GM19193 (cell line): ENCODE measurements around the gene TRIM45.

Experiments
- POLR2A ChIP-seq: IDR thresholded peaks from 4 replicates; pipeline ENCODE4 v1.6.1; 2011; ENCODE audit not compliant: insufficient read depth, insufficient read length; ENCODE audit errors: extremely low read depth

Gene TRIM45

GRCh38 chr1:117137281-117137855, 15.8 kb upstream of the TRIM45 start:
- TF ChIP-seq POLR2A, result no peak

DNA sequence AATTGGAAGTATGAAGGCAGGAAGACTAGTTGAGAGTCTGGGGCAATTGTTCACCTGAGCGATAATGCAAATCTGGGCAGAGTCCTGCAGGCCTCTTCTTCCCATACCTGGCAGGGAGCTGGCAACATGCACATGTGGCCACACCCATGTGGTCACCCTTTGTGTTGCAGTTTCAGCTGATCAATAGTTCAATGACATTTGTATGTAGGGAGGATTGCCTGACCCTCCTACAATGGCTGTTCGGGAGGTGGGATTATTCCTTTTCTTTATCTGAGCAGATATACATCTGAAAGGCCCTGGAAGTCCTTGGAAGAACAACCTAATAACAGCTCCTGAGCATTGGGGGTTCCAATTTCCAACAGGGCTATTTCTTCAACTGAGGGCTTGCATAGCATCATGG, 15.2 kb upstream of the TRIM45 start:
- no peak for TF ChIP-seq POLR2A

DNA sequence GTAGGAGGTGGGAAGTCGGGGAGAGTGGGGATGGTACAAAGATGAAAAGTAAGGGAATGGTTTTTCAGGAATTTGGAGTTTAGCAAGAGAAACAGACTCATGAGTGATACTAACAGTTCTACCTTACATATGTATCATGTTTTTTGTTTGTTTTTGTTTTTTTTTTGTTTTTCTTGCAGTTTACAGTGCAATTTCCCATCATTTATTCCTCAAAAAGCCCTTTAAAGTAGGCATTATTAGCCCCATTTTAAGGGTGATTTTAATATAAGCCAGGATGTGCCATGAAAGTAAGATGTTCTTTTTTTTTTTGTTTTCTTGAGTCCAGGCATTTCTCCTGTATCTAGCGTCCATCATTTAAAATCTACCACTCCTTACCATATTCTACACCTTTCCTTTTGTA, 13.8 kb upstream of the TRIM45 start:
- TF ChIP-seq POLR2A, result no peak

DNA sequence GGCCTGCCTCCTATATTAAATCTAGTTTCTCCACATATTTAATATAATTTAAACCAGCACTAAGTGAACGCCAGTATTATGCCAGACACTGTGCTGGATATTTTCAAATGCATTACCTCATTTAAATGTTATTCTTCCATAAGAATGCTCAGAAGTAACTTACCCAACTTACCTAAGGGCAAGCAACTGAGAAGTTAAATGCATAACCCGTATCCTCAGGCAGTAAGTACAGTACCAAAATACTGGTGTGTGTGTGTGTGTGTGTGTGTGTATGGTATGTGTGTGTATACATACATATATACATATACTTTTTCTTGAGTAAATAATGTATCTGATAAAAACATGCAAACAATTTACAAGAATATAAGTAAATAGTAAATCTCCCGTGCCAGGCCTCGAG, 9.0 kb upstream of the TRIM45 start:
- no peak for TF ChIP-seq POLR2A

GRCh38 chr1:117128323-117129079, 7.0 kb upstream of the TRIM45 start:
- no peak for TF ChIP-seq POLR2A

DNA sequence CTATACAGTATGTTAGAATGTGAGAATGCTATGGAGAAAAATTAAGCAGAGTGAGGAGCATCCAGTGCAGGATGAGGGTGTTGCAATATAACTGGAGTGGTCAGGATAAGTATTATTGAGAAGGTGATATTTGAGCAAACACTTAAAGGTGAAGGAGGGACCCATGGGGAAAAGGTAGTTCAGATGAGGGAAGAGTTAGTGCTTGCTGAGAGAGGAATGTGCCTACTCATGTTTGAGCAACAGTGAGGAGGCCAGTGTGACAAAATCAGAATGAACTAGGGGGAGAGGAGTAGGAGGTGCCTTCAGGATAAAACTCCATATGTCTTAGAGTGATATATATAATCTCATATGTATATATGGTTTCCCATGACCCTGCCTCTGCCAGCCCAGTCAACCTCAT, 6.2 kb upstream of the TRIM45 start:
- TF ChIP-seq POLR2A, result no peak

DNA sequence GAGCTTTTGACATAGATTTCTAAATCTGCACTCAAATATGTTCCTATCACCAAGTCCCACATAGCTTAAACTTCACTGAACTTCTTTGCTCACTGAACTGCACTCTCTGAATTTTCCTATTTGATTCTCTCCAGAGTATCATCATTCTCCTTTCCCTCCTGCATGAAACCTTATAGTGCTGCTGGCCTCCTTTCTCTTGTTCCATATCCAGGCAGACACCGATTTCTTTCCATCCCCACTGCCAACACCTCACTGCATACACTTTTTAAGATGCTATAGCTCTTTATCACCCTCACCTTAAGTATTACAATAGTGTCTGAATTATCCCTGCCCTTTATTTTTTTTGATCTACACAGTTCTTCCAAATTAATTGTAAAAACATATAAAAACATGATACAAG, 3.1 kb upstream of the TRIM45 start:
- TF ChIP-seq POLR2A, result no peak

DNA sequence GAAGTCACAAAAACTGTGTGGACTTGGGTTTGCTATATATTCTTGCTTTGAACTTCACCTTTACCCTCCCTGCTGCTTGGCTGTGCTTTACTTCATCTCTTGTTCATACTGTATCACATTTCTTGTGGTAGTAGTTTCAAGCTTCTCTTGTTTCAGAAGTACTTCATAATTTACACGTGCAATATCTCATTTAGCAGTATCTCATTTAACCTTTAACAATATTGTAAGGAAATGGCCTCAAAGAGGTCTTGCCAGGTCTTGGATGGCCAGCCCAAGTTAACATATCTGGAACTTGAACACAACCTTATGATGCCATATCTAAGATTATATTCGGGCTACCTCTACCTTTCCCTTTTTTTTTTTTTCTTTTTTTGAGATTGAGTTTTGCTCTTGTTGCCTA, 1.7 kb upstream of the TRIM45 start:
- TF ChIP-seq POLR2A, result no peak

- no peak for TF ChIP-seq POLR2A
Measured at GRCh38 chr1:117122330-117123025, 929 bp upstream of the TRIM45 start.

GRCh38 chr1:117120774-117121588, 568 bp downstream of the TRIM45 start:
- TF ChIP-seq POLR2A, result no peak

DNA sequence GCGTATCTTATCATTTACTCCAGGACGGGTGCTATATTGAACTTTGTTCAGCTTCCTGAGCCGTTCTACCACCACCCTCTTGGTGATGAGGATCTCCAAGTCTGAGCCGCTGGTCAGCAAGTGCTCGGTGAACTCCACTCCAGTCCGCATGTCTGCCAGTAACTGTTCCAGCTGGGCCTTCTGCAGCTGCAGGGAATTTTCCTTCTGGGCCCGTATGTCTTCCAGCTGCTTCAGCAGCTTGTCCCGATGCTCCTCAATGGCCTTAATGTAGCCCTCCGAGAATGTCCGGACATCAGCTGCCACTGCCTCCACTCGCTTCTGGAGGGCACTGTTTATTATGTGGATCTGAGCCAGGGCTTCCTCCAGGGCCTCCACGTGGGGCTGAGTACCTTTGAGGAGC, 3.4 kb downstream of the TRIM45 start:
- no peak for TF ChIP-seq POLR2A

DNA sequence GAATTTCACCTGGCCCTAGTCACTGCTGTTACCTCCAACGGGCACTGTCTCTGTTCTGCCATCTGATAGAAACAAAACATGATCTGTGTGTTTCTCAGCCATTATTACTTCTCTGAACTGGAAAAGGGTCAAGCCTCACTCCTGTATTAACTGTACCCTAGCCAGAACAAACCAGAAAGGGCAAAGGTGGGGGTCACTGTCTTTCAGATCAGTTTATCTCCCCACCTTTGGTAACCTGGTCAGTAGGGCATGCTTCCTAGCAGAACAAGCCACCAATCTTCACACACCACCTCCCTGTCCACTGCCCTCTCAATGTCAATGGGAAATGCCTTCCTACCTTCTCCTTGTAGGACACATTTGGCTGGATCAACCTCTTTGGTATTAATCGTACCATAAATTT, 3.9 kb downstream of the TRIM45 start:
- no peak for TF ChIP-seq POLR2A

GRCh38 chr1:117116784-117117130, 4.8 kb downstream of the TRIM45 start:
- no peak for TF ChIP-seq POLR2A

DNA sequence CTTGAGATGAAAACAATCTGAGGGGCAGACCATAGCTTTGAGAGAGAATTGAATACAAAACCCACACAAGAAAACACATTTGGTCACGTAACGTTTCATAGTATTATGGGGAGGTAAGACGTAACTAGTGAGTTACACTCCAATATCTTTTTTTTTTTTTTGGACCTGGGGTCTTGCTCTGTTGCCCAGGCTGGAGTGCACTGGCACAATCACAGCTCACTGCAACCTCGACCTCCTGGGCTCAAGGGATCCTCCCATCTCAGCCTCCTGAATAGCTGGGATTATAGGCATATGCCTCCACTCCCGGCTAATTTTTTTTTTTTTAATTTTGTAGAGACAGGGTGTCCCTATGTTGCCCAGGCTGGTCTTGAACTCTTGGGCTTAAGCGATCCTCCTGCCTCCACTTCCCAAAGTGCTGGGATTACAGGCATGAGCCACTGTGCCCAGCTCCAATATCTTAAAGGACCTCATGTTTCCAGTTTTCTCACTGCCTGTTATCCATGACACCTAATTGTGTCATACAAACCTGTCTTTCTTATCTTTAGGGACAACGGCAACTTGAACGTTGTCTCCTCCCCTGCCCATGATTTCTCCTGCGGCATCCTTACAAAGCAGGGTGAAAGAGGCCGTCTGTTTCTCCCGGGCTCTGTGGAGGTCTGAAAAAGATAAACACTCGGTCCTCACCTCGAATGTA, 5.3 kb downstream of the TRIM45 start:
- no peak for TF ChIP-seq POLR2A

DNA sequence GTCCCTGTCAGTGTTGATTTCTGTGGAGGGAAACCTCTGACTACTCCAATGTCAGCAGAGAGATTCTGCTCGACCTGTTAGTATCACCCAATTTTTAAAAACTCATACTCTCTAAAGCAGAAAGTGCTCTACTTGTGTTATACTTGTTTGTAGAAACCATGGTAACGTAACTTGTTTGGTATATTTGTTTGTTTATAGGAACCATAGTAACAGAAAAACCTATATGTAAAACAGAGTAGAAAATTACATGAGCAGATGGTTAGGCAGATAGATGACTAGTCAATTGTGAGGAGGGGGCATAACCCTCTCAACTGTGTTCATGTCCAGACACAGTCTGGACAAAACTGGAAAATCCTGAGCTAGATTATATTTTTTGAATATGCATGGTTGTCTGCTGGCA, 6.7 kb downstream of the TRIM45 start:
- no peak for TF ChIP-seq POLR2A
